Right lobe of liver (tissue), 4 donors: ENCODE results near the gene TGM2.

Experiments used
- CTCF ChIP-seq, 4 donors: fragments of 200-600 bp in 3 of 4; fragments of 450-650 bp in 1 of 4; IDR thresholded peaks; one replicate each; pipeline versions ENCODE4 v1.5.1 to v1.8.0; 2016 to 2022; ENCODE audit warnings: antibody characterized with exemption in 4 of 4, mild to moderate bottlenecking in 2 of 4
- POLR2A ChIP-seq: fragments of 450-650 bp; IDR thresholded peaks from one replicate; pipeline ENCODE4 v1.6.1; 2017; ENCODE audit warnings: antibody characterized with exemption, mild to moderate bottlenecking
- donor health status: DM: no; HTN: no; CAD: no.
- donor health status: DM: no; HTN: no; CAD: no.
- donor health status: DM: no; HTN: yes; CAD: no.

DNA sequence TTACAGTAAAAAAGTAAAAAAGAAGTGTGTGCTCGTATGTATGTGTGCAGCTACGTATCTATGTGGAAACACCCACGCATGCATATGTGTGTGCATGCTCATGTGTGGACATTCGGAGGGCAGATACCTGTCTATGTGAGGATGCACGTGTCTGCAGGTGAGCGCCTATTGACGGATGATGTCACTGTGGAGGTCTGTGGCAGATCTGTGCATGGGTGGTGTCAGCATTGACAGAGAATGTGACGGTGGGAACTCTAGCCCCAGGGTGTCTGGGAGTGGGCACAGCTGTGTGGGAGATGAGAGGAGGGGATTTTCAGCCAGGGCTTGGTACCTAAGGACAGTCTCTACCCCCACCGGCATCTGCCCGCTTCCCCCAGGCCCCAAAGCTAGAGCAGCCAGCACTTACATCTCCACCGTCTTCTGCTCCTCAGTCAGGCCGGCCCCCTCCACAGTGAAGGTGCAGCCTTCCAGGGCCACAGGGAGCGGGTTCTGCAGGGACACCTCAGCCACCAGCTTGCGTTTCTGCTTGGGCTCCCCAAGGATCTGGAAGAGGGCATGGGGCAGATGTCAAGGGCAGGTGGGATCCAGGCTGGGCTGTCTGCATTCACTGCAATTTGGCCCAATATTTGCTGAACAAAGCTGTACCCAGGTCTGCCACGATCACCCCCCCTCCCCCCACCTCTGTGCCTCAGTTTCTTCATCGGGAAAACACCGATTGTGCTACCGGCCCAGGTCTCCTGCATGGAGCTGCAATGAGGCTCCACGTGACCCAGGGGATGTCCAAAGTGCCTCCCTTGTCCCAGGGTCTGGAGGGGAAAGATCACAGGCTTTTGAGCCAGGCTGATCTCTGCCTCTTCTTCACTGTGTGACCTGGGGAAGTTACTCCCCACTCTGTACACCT is 34.1 kb downstream of the TGM2 start:
- TF ChIP-seq POLR2A = no peak
- no peak for TF ChIP-seq CTCF (IDR thresholded peaks at IDR 0.05)
